Stimulated activated CD8-positive, alpha-beta memory T cell treated with anti-CD3 and anti-CD28 coated beads, Interleukin-4, amount 100 ng/mL, for 48 hours (primary cell): ENCODE measurements around the gene NQO2.
A peak's percentile ranks its signal among the peaks of the same experiment; 100 is the strongest.
"Not testable (repeated sequence)": the region's sequence is repeated elsewhere in the genome, so short reads cannot be mapped to it uniquely, and the experiment has no call there.

Experiments
- DNase-seq: peaks from one replicate; pipeline ENCODE4 v3.0.0-alpha.2; 2020

NQO2 gene

GRCh38 chr6:3045777-3046176, 46.1 kb downstream of the NQO2 start:
- DNase-seq = no peak

- no peak for DNase-seq
Observed at GRCh38 chr6:3046295-3046694, 46.6 kb downstream of the NQO2 start.

- DNase-seq = not testable (repeated sequence)
Observed at GRCh38 chr6:3048009-3048408, 48.3 kb downstream of the NQO2 start.

- DNase-seq = no peak
Observed at GRCh38 chr6:3052481-3053230, 53.0 kb downstream of the NQO2 start.

GRCh38 chr6:3053231-3053508, 53.5 kb downstream of the NQO2 start:
- no peak for DNase-seq

- DNase-seq = not testable (repeated sequence)
Observed at GRCh38 chr6:3054229-3055157, 54.8 kb downstream of the NQO2 start.

- DNase-seq = not testable (repeated sequence)
Observed at GRCh38 chr6:3055158-3055499, 55.4 kb downstream of the NQO2 start.

- no peak for DNase-seq
Observed at GRCh38 chr6:3057063-3057770, 57.5 kb downstream of the NQO2 start.

GRCh38 chr6:3058957-3059356, 59.3 kb downstream of the NQO2 start:
- no peak for DNase-seq

- DNase-seq = not testable (repeated sequence)
Observed at GRCh38 chr6:3060092-3060491, 60.4 kb downstream of the NQO2 start.

- DNase-seq = no peak
Observed at GRCh38 chr6:3061501-3061941, 61.8 kb downstream of the NQO2 start.

- not testable (repeated sequence) for DNase-seq
Observed at GRCh38 chr6:3063340-3063732, 63.6 kb downstream of the NQO2 start.

GRCh38 chr6:3063733-3064700, 64.3 kb downstream of the NQO2 start:
- peak; percentile 92 for DNase-seq

- DNase-seq = peak; percentile 96
Observed at GRCh38 chr6:3068329-3069214, 68.9 kb downstream of the NQO2 start, which contains the start of gene RIPK1. RIPK1 (plus strand) TSS chr6:3068494; CDS start chr6:3076824, 8,330 bp downstream.
